Measurements from ENCODE around the gene ARHGEF11.

Gene ARHGEF11

GRCh38 chr1:156893048-156893953, 152.2 kb downstream of the ARHGEF11 start, which contains the start of gene PEAR1:
Gene PEAR1, plus strand, starts transcription at chr1:156893718. Its CDS starts 10,209 bp downstream, at chr1:156903927.
- no peak for DNase-seq

- peak; percentile 97 for DNase-seq
Observed at GRCh38 chr1:156892190-156893047, 153.1 kb downstream of the ARHGEF11 start.

- DNase-seq = peak; percentile 84
Observed at GRCh38 chr1:156889802-156890580, 155.6 kb downstream of the ARHGEF11 start.

- no peak for DNase-seq
Observed at GRCh38 chr1:156887734-156888133, 157.8 kb downstream of the ARHGEF11 start.

GRCh38 chr1:156887317-156887716, 158.2 kb downstream of the ARHGEF11 start:
- no peak for DNase-seq

- no peak for DNase-seq
Observed at GRCh38 chr1:156886583-156887281, 158.8 kb downstream of the ARHGEF11 start.

GRCh38 chr1:156885880-156886355, 159.6 kb downstream of the ARHGEF11 start:
- no peak for DNase-seq

GRCh38 chr1:156885314-156885713, 160.2 kb downstream of the ARHGEF11 start:
- DNase-seq = no peak
